Measurements from ENCODE around the gene TEX19.

The TEX19 gene

GRCh38 chr17:82325286-82326180 is 33.5 kb upstream of the TEX19 start:
- Histone ChIP-seq H3K27me3 (ENCODE audit: insufficient read depth, low read depth) (peaks cover 13% of the 10 kb centered on the region; the same call in 1 of the 2 replicates), H3K79me2 (ENCODE audit: insufficient read depth, low read depth) (no peaks in the 10 kb centered on the region), H3K27ac (no peak overlapping the region), H4K20me1 (ENCODE audit: insufficient read depth) (no peaks in the 10 kb centered on the region), H3K4me3 (IDR thresholded peaks at IDR 0.05; ENCODE audit: insufficient read depth, low read depth, low read length) (no peak overlapping the region), H3K4me2 (no peak overlapping the region), H3K4me1 (ENCODE audit: low read depth, poor library complexity, severe bottlenecking) (peaks cover 45% of the 10 kb centered on the region), H3K9ac (no peak overlapping the region), H3K36me3 (ENCODE audit: insufficient read depth) (no peaks in the 10 kb centered on the region), H2AFZ (ENCODE audit: low read depth) (no peak overlapping the region)
- TF ChIP-seq CTCF (conservative IDR thresholded peaks at IDR 0.05; ENCODE audit: low read depth, low read length): no peak

GRCh38 chr17:82327289-82327688 is 31.8 kb upstream of the TEX19 start:
- no peaks in the 10 kb centered on the region for H3K36me3 ChIP-seq (ENCODE audit: insufficient read depth)
- peaks cover 45% of the 10 kb centered on the region for H3K4me1 ChIP-seq (ENCODE audit: low read depth, poor library complexity, severe bottlenecking)
- H3K27ac ChIP-seq: no peak overlapping the region
- no peak overlapping the region for H3K4me2 ChIP-seq
- no peak overlapping the region for H2AFZ ChIP-seq (ENCODE audit: low read depth)
- peaks cover under 1% of the 10 kb centered on the region; the same call in 1 of the 2 replicates for H3K27me3 ChIP-seq (ENCODE audit: insufficient read depth, low read depth)
- H3K4me3 ChIP-seq (IDR thresholded peaks at IDR 0.05; ENCODE audit: insufficient read depth, low read depth, low read length): no peak overlapping the region
- no peak for TF ChIP-seq CTCF (conservative IDR thresholded peaks at IDR 0.05; ENCODE audit: low read depth, low read length)
- no peaks in the 10 kb centered on the region for H4K20me1 ChIP-seq (ENCODE audit: insufficient read depth)
- H3K9ac ChIP-seq: no peak overlapping the region
- no peaks in the 10 kb centered on the region for H3K79me2 ChIP-seq (ENCODE audit: insufficient read depth, low read depth)

GRCh38 chr17:82327757-82328140 is 31.3 kb upstream of the TEX19 start:
- H3K4me1 ChIP-seq (ENCODE audit: low read depth, poor library complexity, severe bottlenecking): peaks cover 50% of the 10 kb centered on the region
- H3K27ac ChIP-seq: no peak overlapping the region
- no peaks in the 10 kb centered on the region for H3K36me3 ChIP-seq (ENCODE audit: insufficient read depth)
- no peak overlapping the region for H3K4me3 ChIP-seq (IDR thresholded peaks at IDR 0.05; ENCODE audit: insufficient read depth, low read depth, low read length)
- no peaks in the 10 kb centered on the region for H3K79me2 ChIP-seq (ENCODE audit: insufficient read depth, low read depth)
- no peak overlapping the region for H3K4me2 ChIP-seq
- no peak overlapping the region for H3K9ac ChIP-seq
- no peaks in the 10 kb centered on the region; the same call in 1 of the 2 replicates for H3K27me3 ChIP-seq (ENCODE audit: insufficient read depth, low read depth)
- no peak for TF ChIP-seq CTCF (conservative IDR thresholded peaks at IDR 0.05; ENCODE audit: low read depth, low read length)
- no peaks in the 10 kb centered on the region for H4K20me1 ChIP-seq (ENCODE audit: insufficient read depth)
- no peak overlapping the region for H2AFZ ChIP-seq (ENCODE audit: low read depth)

DNA sequence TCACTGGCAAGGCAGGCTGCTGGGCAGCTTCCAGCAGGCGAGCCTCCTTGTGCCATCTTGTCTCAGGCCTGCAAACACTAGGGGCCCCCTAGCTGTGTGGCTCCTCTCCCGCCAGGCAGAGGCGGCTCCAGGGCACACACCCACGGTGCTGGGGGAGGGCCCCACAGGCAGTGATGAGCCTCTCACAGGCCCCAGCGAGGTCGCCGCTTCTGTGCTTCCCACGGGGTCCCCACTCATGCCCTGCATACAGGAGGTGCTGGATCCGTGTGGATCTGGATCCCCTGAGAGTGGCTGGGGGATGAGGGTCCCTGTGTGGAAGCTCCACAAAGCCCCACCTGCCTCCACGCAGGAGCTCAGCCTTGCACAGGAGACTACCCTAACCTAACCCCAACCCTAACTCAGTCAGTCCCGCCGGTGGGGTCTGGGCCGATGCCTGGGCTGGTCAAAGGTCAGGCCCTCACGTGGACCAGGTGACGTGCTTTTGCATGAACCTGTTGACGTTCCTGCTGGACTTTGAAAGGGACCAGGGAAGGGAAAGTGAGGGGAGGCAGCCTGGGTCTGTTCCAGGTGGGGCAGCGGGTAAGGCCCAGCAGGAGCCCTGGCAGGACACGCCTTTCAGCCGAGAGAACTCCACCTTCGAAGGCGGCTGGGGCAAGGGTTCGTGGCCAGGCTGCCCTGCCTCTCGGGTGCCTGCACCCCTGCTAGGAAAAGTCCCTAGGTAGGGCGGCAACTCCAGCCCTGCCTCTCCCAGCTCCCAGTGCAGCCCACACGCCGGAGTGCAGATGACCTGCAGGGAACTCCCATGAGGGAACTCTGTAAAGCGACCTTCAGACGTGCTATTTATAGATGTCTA is 30.7 kb upstream of the TEX19 start:
- TF ChIP-seq CTCF (conservative IDR thresholded peaks at IDR 0.05; ENCODE audit: low read depth, low read length): no peak
- Histone ChIP-seq H4K20me1 (ENCODE audit: insufficient read depth) (no peaks in the 10 kb centered on the region), H3K4me3 (IDR thresholded peaks at IDR 0.05; ENCODE audit: insufficient read depth, low read depth, low read length) (no peak overlapping the region), H2AFZ (ENCODE audit: low read depth) (no peak overlapping the region), H3K9ac (no peak overlapping the region), H3K27me3 (ENCODE audit: insufficient read depth, low read depth) (no peaks in the 10 kb centered on the region), H3K4me2 (no peak overlapping the region), H3K27ac (no peak overlapping the region), H3K36me3 (ENCODE audit: insufficient read depth) (no peaks in the 10 kb centered on the region), H3K4me1 (ENCODE audit: low read depth, poor library complexity, severe bottlenecking) (peaks cover 56% of the 10 kb centered on the region), H3K79me2 (ENCODE audit: insufficient read depth, low read depth) (no peaks in the 10 kb centered on the region)
